ENCODE results near the gene WNT7A. TPM values are rescaled to one million over a fixed set of nuclear protein-coding genes. Genes with fewer than 3 reads are reported as not detected.

Gene WNT7A
- total RNA-seq, 4 donors from 2014 or later: not detected

- Histone ChIP-seq H3K27ac (no peak overlapping the region), H3K9me3 (no peaks in the 10 kb centered on the region), H3K4me1 (no peaks in the 10 kb centered on the region), H3K27me3 (no peaks in the 10 kb centered on the region), H3K36me3 (no peaks in the 10 kb centered on the region), H3K4me3 (no peak overlapping the region)
- TF ChIP-seq POLR2A (IDR thresholded peaks at IDR 0.05): no peak
- TF ChIP-seq, protein P1, sequence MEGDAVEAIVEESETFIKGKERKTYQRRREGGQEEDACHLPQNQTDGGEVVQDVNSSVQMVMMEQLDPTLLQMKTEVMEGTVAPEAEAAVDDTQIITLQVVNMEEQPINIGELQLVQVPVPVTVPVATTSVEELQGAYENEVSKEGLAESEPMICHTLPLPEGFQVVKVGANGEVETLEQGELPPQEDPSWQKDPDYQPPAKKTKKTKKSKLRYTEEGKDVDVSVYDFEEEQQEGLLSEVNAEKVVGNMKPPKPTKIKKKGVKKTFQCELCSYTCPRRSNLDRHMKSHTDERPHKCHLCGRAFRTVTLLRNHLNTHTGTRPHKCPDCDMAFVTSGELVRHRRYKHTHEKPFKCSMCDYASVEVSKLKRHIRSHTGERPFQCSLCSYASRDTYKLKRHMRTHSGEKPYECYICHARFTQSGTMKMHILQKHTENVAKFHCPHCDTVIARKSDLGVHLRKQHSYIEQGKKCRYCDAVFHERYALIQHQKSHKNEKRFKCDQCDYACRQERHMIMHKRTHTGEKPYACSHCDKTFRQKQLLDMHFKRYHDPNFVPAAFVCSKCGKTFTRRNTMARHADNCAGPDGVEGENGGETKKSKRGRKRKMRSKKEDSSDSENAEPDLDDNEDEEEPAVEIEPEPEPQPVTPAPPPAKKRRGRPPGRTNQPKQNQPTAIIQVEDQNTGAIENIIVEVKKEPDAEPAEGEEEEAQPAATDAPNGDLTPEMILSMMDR (IDR thresholded peaks at IDR 0.05): no peak
- DNase-seq: no peak
Observed at GRCh38 chr3:13822871-13823585, 56.8 kb downstream of the WNT7A start.

- TF ChIP-seq, protein P1 (IDR thresholded peaks at IDR 0.05): no peak
- TF ChIP-seq POLR2A (IDR thresholded peaks at IDR 0.05): no peak
- no peak for DNase-seq
- H3K4me3 ChIP-seq: no peak overlapping the region
- no peak overlapping the region for H3K27ac ChIP-seq
- no peaks in the 10 kb centered on the region for H3K4me1 ChIP-seq
- no peaks in the 10 kb centered on the region for H3K36me3 ChIP-seq
- H3K27me3 ChIP-seq: no peaks in the 10 kb centered on the region
- H3K9me3 ChIP-seq: peaks cover 0 to 1% (median 0%) of the 10 kb centered on the region in 4 donors
Observed at GRCh38 chr3:13822042-13822441, 57.8 kb downstream of the WNT7A start.

DNA sequence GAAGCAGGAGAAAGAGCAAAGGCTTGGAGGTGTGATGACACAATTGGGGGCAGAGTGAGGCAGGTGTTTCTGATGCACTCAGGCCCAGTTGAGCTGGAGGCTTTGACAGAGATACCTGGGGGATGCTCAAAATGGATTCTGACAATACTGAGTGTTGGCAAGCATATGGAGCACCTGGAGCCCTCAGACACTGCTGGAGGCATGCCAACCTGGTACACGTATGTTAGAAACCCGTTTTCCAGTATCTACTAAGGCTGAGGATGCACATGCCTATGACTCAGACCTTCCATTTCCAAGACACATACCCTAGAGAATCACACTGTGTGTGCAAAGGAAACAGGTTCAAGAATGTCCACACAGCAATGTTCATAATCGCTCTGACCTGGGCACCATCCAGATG is 58.7 kb downstream of the WNT7A start:
- H3K4me3 ChIP-seq: no peak overlapping the region
- H3K27me3 ChIP-seq: no peaks in the 10 kb centered on the region
- H3K27ac ChIP-seq: no peak overlapping the region
- no peak for TF ChIP-seq POLR2A (IDR thresholded peaks at IDR 0.05)
- TF ChIP-seq, protein P1 (IDR thresholded peaks at IDR 0.05): no peak
- no peaks in the 10 kb centered on the region for H3K4me1 ChIP-seq
- peaks cover 0 to 4% (median 2%) of the 10 kb centered on the region in 4 donors for H3K9me3 ChIP-seq
- H3K36me3 ChIP-seq: no peaks in the 10 kb centered on the region
- no peak for DNase-seq

- peaks cover 0 to 25% (median 10%) of the 10 kb centered on the region in 4 donors for H3K9me3 ChIP-seq
- TF ChIP-seq, protein P1 (IDR thresholded peaks at IDR 0.05): no peak
- no peak for TF ChIP-seq POLR2A (IDR thresholded peaks at IDR 0.05)
- no peak overlapping the region for H3K27ac ChIP-seq
- H3K36me3 ChIP-seq: no peaks in the 10 kb centered on the region
- no peak overlapping the region for H3K4me3 ChIP-seq
- DNase-seq: no peak
- no peaks in the 10 kb centered on the region for H3K27me3 ChIP-seq
- H3K4me1 ChIP-seq: no peaks in the 10 kb centered on the region
Observed at GRCh38 chr3:13818919-13819318, 61.0 kb downstream of the WNT7A start.

GRCh38 chr3:13815088-13815683 is 64.7 kb downstream of the WNT7A start:
- no peak for DNase-seq
- no peak overlapping the region for H3K4me3 ChIP-seq
- H3K9me3 ChIP-seq: peaks cover 0 to 35% (median 16%) of the 10 kb centered on the region in 4 donors
- no peaks in the 10 kb centered on the region for H3K4me1 ChIP-seq
- no peak overlapping the region for H3K27ac ChIP-seq
- no peaks in the 10 kb centered on the region for H3K27me3 ChIP-seq
- TF ChIP-seq, protein P1 (IDR thresholded peaks at IDR 0.05): no peak
- no peak for TF ChIP-seq POLR2A (IDR thresholded peaks at IDR 0.05)
- no peaks in the 10 kb centered on the region for H3K36me3 ChIP-seq
